K562 (cell line): Measurements from ENCODE around the gene SCARF1. TPM values are rescaled to one million over a fixed set of nuclear protein-coding genes. Genes with fewer than 3 reads are reported as not detected.

Experiments
- ATAC-seq: fragments of 200-7000 bp; cut with Tn5 transposase; 3 replicates; pipeline ENCODE4 v1.9.1; 2020; ENCODE audit warnings: moderate library complexity
- BruUV-seq: library from RNA; stranded (reverse); fragments of 400-500 nt; replicated peaks from 2 replicates; lab custom pipeline; 2021; lab: Mats Ljungman, UMichigan
- CTCF ChIA-PET: fragments of 300-600 bp; formaldehyde crosslinking; extraction: SDS; loops from one replicate; lab custom pipeline; 2021; ENCODE audit warnings: low intra/inter-chr PET ratio; lab: Yijun Ruan, JAX
- POLR2A ChIA-PET: fragments of 300-600, 350-650 bp; sonication (Branson Sonifier 250); formaldehyde crosslinking; extraction: SDS; loops from one replicate; lab custom pipeline; 2021; ENCODE audit warnings: antibody characterized with exemption, inconsistent platforms; lab: Yijun Ruan, JAX
- DNase-seq, 4 experiments: peaks; one replicate each; pipeline versions ENCODE4 v3.0.0 to v3.0.0-alpha.2; 2011 to 2018; ENCODE audit warnings: low spot score in 3 of 4, mixed read lengths in 3 of 4; ENCODE audit errors: extremely low read depth in 1 of 4
- FAIRE-seq: peaks from 2 replicates; lab custom pipeline; 2011; peaks lifted over from hg19 to GRCh38; lab: Jason Lieb, UNC
- H2AFZ ChIP-seq: 2 replicates; pipeline ENCODE4 v1.6.0; 2011; ENCODE audit warnings: low read depth, low read length, control low read depth, inconsistent platforms
- H3K27ac ChIP-seq: fragments of 200-600 bp; 3 replicates; pipeline ENCODE4 v1.8.0; 2011; ENCODE audit warnings: low read depth, mild to moderate bottlenecking, control low read depth, inconsistent platforms, low read length, moderate library complexity, mixed read lengths; ENCODE audit errors: extremely low read depth
- H3K27me3 ChIP-seq, 2 experiments: fragments of 300-600 bp in 1 of 2; 2 replicates in 1 of 2; 3 replicates in 1 of 2; pipeline versions ENCODE4 v1.6.0 to v1.8.0; 2011; ENCODE audit warnings: inconsistent platforms in 2 of 2, low read length in 2 of 2, mild to moderate bottlenecking in 1 of 2, mixed read lengths in 1 of 2, moderate library complexity in 1 of 2; ENCODE audit not compliant: control insufficient read depth in 2 of 2, insufficient read depth in 2 of 2
- H3K36me3 ChIP-seq: fragments of 300-600 bp; 3 replicates; pipeline ENCODE4 v1.8.0; 2011; ENCODE audit warnings: mild to moderate bottlenecking, low read length, inconsistent platforms; ENCODE audit not compliant: control insufficient read depth, insufficient read depth
- H3K4me1 ChIP-seq, 2 experiments: fragments of 200-600 bp in 1 of 2; replicated peaks in 1 of 2; 2 replicates in 1 of 2; 3 replicates in 1 of 2; pipeline versions ENCODE4 v1.5.1 to v1.8.0; 2011; ENCODE audit warnings: inconsistent platforms in 2 of 2, low read length in 2 of 2, mild to moderate bottlenecking in 1 of 2, mixed read lengths in 1 of 2, moderate library complexity in 1 of 2; ENCODE audit not compliant: control insufficient read depth in 2 of 2, insufficient read depth in 2 of 2
- H3K4me2 ChIP-seq: 2 replicates; pipeline ENCODE4 v1.6.1; 2011; ENCODE audit warnings: low read length, control low read depth, inconsistent platforms, mixed read lengths; ENCODE audit not compliant: insufficient read depth
- H3K4me3 ChIP-seq: fragments of 200-600 bp; sonication (generic), shearing (Covaris generic); 2 replicates; pipeline ENCODE4 v1.5.1; 2016; ENCODE audit warnings: control low read depth, inconsistent platforms
- H3K79me2 ChIP-seq: fragments of 200-600 bp; 3 replicates; pipeline ENCODE4 v1.8.0; 2011; ENCODE audit warnings: low read length, inconsistent platforms; ENCODE audit not compliant: control insufficient read depth, insufficient read depth
- H3K9ac ChIP-seq, 2 experiments: 2 replicates each; pipeline versions ENCODE4 v1.6.0 to v1.6.1; 2011; ENCODE audit warnings: low read depth in 2 of 2, low read length in 2 of 2, control low read depth in 1 of 2, inconsistent platforms in 1 of 2, mild to moderate bottlenecking in 1 of 2, mixed read lengths in 1 of 2; ENCODE audit not compliant: insufficient read depth in 1 of 2
- H3K9me1 ChIP-seq: one replicate; pipeline ENCODE4 v1.6.0; 2011; ENCODE audit warnings: inconsistent platforms, mild to moderate bottlenecking, low read length, moderate library complexity; ENCODE audit not compliant: control insufficient read depth, insufficient read depth
- H3K9me3 ChIP-seq: replicated peaks from 2 replicates; pipeline ENCODE4 v1.5.1; 2011; ENCODE audit warnings: low read depth, low read length, inconsistent platforms; ENCODE audit not compliant: control insufficient read depth, insufficient read depth
- H4K20me1 ChIP-seq: replicated peaks from 2 replicates; pipeline ENCODE4 v1.6.1; 2011; ENCODE audit warnings: low read length, inconsistent platforms, mixed read lengths; ENCODE audit not compliant: control insufficient read depth, insufficient read depth
- MTA3 ChIP-seq: fragments of 450-650 bp; formaldehyde crosslinking; IDR thresholded peaks from 2 replicates; pipeline ENCODE4 v1.6.1; 2017; ENCODE audit warnings: mild to moderate bottlenecking, borderline replicate concordance
- PRMT5 ChIP-seq: sonication (generic); formaldehyde crosslinking; IDR thresholded peaks from 2 replicates; pipeline ENCODE4 v1.5.0; 2020; ENCODE audit warnings: missing genetic modification reagents
- RBBP5 ChIP-seq: fragments of 200-600 bp; sonication (generic); IDR thresholded peaks from 2 replicates; pipeline ENCODE4 v1.6.1; 2012; ENCODE audit warnings: borderline replicate concordance, mild to moderate bottlenecking, low read length, control low read depth, inconsistent platforms; ENCODE audit not compliant: insufficient read depth, poor library complexity, severe bottlenecking
- RBM39 ChIP-seq: fragments of 200-400 bp; formaldehyde crosslinking; optimal IDR thresholded peaks from 2 replicates; pipeline ENCODE3; 2018; ENCODE audit warnings: low read depth, low read length
- SFPQ ChIP-seq: fragments of 200-400 bp; formaldehyde crosslinking; IDR thresholded peaks from 2 replicates; pipeline ENCODE4 v1.6.1; 2017; ENCODE audit warnings: mild to moderate bottlenecking, low read depth, low read length, moderate library complexity
- SRSF3 ChIP-seq: fragments of 200-400 bp; formaldehyde crosslinking; IDR thresholded peaks from 2 replicates; pipeline ENCODE4 v1.6.1; 2016; ENCODE audit warnings: mild to moderate bottlenecking, low read length, moderate library complexity; ENCODE audit not compliant: insufficient read depth
- ZNF318 ChIP-seq, 2 experiments: fragments of 450-650 bp; IDR thresholded peaks; 2 replicates each; pipeline ENCODE4 v1.6.1; 2016; ENCODE audit warnings: mild to moderate bottlenecking in 2 of 2, borderline replicate concordance in 1 of 2, low read depth in 1 of 2, moderate library complexity in 1 of 2
- ZNF589 ChIP-seq: fragments of 200-800 bp; sonication (Bioruptor generic); IDR thresholded peaks from 2 replicates; pipeline ENCODE4 v1.6.1; 2016; ENCODE audit warnings: low read depth, missing genetic modification characterization, missing compliant biosample characterization
- WGBS: fragments of 100-300 bp; shearing (Covaris generic); methylation state at CpG from one replicate; pipeline ENCODE4 v1.1.6; 2016; ENCODE audit warnings: low coverage, mixed read lengths; ENCODE audit not compliant: insufficient coverage; ENCODE audit errors: missing lambda C conversion rate; 5-methylcytosine and 5-hydroxymethylcytosine counted together
- in situ Hi-C: fragments of 300-500 bp; cut with MboI; formaldehyde crosslinking; loops from 4 replicates; pipeline ENCODE4 v1.15.0; 2018; ENCODE audit warnings: inconsistent platforms, mixed read lengths
- intact Hi-C: fragments of 100-400 bp; cut with micrococcal nuclease; formaldehyde crosslinking; loops from 2 replicates; pipeline ENCODE4 v1.14.2; 2022
- polyA plus RNA-seq, 8 experiments: library from polyadenylated mRNA; depleted of rRNA in 4 of 8; stranded (reverse) in 5 of 8; unstranded in 3 of 8; fragments of >200 nt; fragmentation: Nextera tagmentation in 2 of 8; fragmentation: Illumina TruSeq in 1 of 8; extraction: Ambion mirVana in 2 of 8; extraction: Trizol in 1 of 8; gene quantifications; 2 replicates each; pipeline versions ENCODE4 v1.2.1 to v1.2.3, GENCODE V29; 2011 to 2014; ENCODE audit warnings: inconsistent platforms in 1 of 8, missing spikeins in 1 of 8
- total RNA-seq, 7 experiments: library from RNA; depleted of rRNA in 6 of 7; stranded (reverse); fragments of >200 nt in 6 of 7; fragmentation: Illumina TruSeq in 2 of 7; extraction: Trizol in 2 of 7; gene quantifications; 2 replicates each; pipeline versions ENCODE4 v1.2.1 to v1.2.3, GENCODE V29; 2011 to 2021; ENCODE audit warnings: low replicate concordance in 1 of 7

The SCARF1 gene
- total and polyA plus RNA-seq, 9 of the 15 experiments (the other 6 are each of a cell fraction or from before 2014, with no cell fraction given), result 0.04 to 2.1 (median 0.63) TPM

GRCh38 chr17:1650731-1651558 is 5.4 kb upstream of the SCARF1 start:
- peak overlapping the region; percentile 59 to 94; a peak in 3 of 4 replicates for H3K9ac ChIP-seq
- H2AFZ ChIP-seq, result no peak overlapping the region
- no peaks in the 10 kb centered on the region for H3K9me3 ChIP-seq
- intact Hi-C loops, result loop anchor here (2.0 kb wide), 1 partner anchor 66 kb away; no protein-coding TSS in a partner anchor
- peak overlapping the region; percentile 99 for H3K27ac ChIP-seq
- no peaks in the 10 kb centered on the region for H3K27me3 ChIP-seq
- ChIA-PET POLR2A (interaction anchor here (0.7 to 3.5 kb wide), 12 partner anchors 7 to 226 kb away, joined by 3 to 20 read pairs (median 6); no protein-coding TSS in a partner anchor), CTCF (no interaction called here)
- 63% methylated on average over 16 of the region's 22 CpGs for WGBS
- in situ Hi-C loops, result no loop called here
- peaks cover 12% of the 10 kb centered on the region; the same call in 2 of the 3 replicates for H3K79me2 ChIP-seq
- peaks cover 21 to 44% of the 10 kb centered on the region in 2 experiments for H3K4me1 ChIP-seq
- peak; percentile 13 to 20 (median 16) for DNase-seq
- BruUV-seq, result TSS peak; percentile 33
- 0 out of 2 replicates have a peak, but pooled peaks cover 2% of the 10 kb centered on the region for H4K20me1 ChIP-seq
- peak; percentile 65 for FAIRE-seq
- H3K4me2 ChIP-seq, result no peak overlapping the region
- H3K36me3 ChIP-seq, result peaks cover 74% of the 10 kb centered on the region
- no peak overlapping the region for H3K4me3 ChIP-seq
- H3K9me1 ChIP-seq, result no peaks in the 10 kb centered on the region
- ATAC-seq, result no peak
- TF ChIP-seq ZNF589 (CRISPR knock-in tag) (no peak), PRMT5 (CRISPR knock-in tag) (no peak), MTA3 (no peak), SFPQ (no peak), RBBP5 (peak; percentile 10), ZNF318 (IDR thresholded peaks at IDR 0.05; ENCODE audit: borderline replicate concordance in 1 of 2, low read depth in 1 of 2) (no peak), SRSF3 (no peak), RBM39 (no peak)
